Measurements from ENCODE around the gene PDCD5. TPM values are rescaled to one million over a fixed set of nuclear protein-coding genes. Genes with fewer than 3 reads are reported as not detected.

Gene PDCD5
- total and polyA plus RNA-seq, 8 donors, result 4.6 to 182 (median 90.7) TPM

GRCh38 chr19:32558607-32559228 lies 22.3 kb upstream of the PDCD5 start:
- TF ChIP-seq POLR2AphosphoS5 (IDR thresholded peaks at IDR 0.05), result no peak
- no peak for TF ChIP-seq POLR2A (IDR thresholded peaks at IDR 0.05)
- TF ChIP-seq CTCF (IDR thresholded peaks at IDR 0.05), result no peak
- no peak for TF ChIP-seq EP300 (IDR thresholded peaks at IDR 0.05)
- no peak overlapping the region for H3K27ac ChIP-seq
- no peak for DNase-seq
- no peaks in the 10 kb centered on the region for H3K9me3 ChIP-seq
- intact Hi-C loops (cut with DNase I; ENCODE audit: low total_unique reads), result no loop called here
- no peaks in the 10 kb centered on the region for H3K36me3 ChIP-seq
- peaks cover 0 to 11% (median 0%) of the 10 kb centered on the region in 3 donors for H3K27me3 ChIP-seq
- H3K4me3 ChIP-seq, result no peak overlapping the region
- no peaks in the 10 kb centered on the region for H3K4me1 ChIP-seq
- 55 to 64% (median 62%) methylated on average over 10 of the region's 10 CpGs for WGBS, 5 donors

- intact Hi-C loops (cut with DNase I; ENCODE audit: low total_unique reads), result loop anchor here (10.0 kb wide), 1 partner anchor 269 kb away; no protein-coding TSS in a partner anchor
- 89 to 93% (median 90%) methylated on average over 9 of the region's 9 CpGs for WGBS, 5 donors
- no peak for TF ChIP-seq POLR2A (IDR thresholded peaks at IDR 0.05)
- no peak for TF ChIP-seq CTCF (IDR thresholded peaks at IDR 0.05)
- TF ChIP-seq EP300 (IDR thresholded peaks at IDR 0.05), result no peak
- TF ChIP-seq POLR2AphosphoS5 (IDR thresholded peaks at IDR 0.05), result no peak
Observed at GRCh38 chr19:32563761-32564160, 17.2 kb upstream of the PDCD5 start.

GRCh38 chr19:32566246-32566830 lies 14.7 kb upstream of the PDCD5 start:
- Histone ChIP-seq H3K27ac (no peak overlapping the region), H3K4me1 (no peaks in the 10 kb centered on the region), H3K9me3 (no peaks in the 10 kb centered on the region), H3K4me3 (no peak overlapping the region), H3K36me3 (no peaks in the 10 kb centered on the region), H3K27me3 (peaks cover 0 to 37% (median 4%) of the 10 kb centered on the region in 3 donors)
- intact Hi-C loops (cut with DNase I; ENCODE audit: low total_unique reads), result loop anchor here (10.0 kb wide), 1 partner anchor 272 kb away; no protein-coding TSS in a partner anchor
- DNase-seq, result no peak
- TF ChIP-seq POLR2AphosphoS5 (IDR thresholded peaks at IDR 0.05), result no peak
- TF ChIP-seq EP300 (IDR thresholded peaks at IDR 0.05), result no peak
- no peak for TF ChIP-seq POLR2A (IDR thresholded peaks at IDR 0.05)
- TF ChIP-seq CTCF (IDR thresholded peaks at IDR 0.05), result no peak
- 70 to 80% (median 78%) methylated on average over 5 of the region's 5 CpGs for WGBS, 5 donors

More at GRCh38 chr19:32563761-32564160, 17.2 kb upstream of the PDCD5 start:
- Histone ChIP-seq H3K4me3 (no peak overlapping the region), H3K4me1 (no peaks in the 10 kb centered on the region), H3K9me3 (no peaks in the 10 kb centered on the region), H3K27ac (no peak overlapping the region), H3K36me3 (no peaks in the 10 kb centered on the region), H3K27me3 (peaks cover 0 to 20% (median 4%) of the 10 kb centered on the region in 3 donors)
- no peak for DNase-seq

GRCh38 chr19:32567486-32567885 lies 13.5 kb upstream of the PDCD5 start:
- H3K4me1 ChIP-seq, result no peaks in the 10 kb centered on the region
- no peaks in the 10 kb centered on the region for H3K36me3 ChIP-seq
- intact Hi-C loops (cut with DNase I; ENCODE audit: low total_unique reads), result loop anchor here (10.0 kb wide), 1 partner anchor 273 kb away; no protein-coding TSS in a partner anchor
- TF ChIP-seq POLR2AphosphoS5 (IDR thresholded peaks at IDR 0.05) (no peak), EP300 (IDR thresholded peaks at IDR 0.05) (no peak), CTCF (IDR thresholded peaks at IDR 0.05) (no peak), POLR2A (IDR thresholded peaks at IDR 0.05) (no peak)
- H3K9me3 ChIP-seq, result no peaks in the 10 kb centered on the region
- H3K27ac ChIP-seq, result no peak overlapping the region
- 90 to 94% (median 93%) methylated on average over 9 of the region's 9 CpGs for WGBS, 5 donors
- H3K4me3 ChIP-seq, result no peak overlapping the region
- DNase-seq, result no peak
- H3K27me3 ChIP-seq, result peaks cover 0 to 37% (median 4%) of the 10 kb centered on the region in 3 donors
